Fibroblast of skin of back (primary cell): Measurements from ENCODE around the gene HAUS3.
"Not testable (repeated sequence)": the region's sequence is repeated elsewhere in the genome, so short reads cannot be mapped to it uniquely, and the experiment has no call there.

Source experiments
- DNase-seq: peaks from one replicate; pipeline ENCODE4 v3.0.0-alpha.2; 2013

HAUS3 gene

DNA sequence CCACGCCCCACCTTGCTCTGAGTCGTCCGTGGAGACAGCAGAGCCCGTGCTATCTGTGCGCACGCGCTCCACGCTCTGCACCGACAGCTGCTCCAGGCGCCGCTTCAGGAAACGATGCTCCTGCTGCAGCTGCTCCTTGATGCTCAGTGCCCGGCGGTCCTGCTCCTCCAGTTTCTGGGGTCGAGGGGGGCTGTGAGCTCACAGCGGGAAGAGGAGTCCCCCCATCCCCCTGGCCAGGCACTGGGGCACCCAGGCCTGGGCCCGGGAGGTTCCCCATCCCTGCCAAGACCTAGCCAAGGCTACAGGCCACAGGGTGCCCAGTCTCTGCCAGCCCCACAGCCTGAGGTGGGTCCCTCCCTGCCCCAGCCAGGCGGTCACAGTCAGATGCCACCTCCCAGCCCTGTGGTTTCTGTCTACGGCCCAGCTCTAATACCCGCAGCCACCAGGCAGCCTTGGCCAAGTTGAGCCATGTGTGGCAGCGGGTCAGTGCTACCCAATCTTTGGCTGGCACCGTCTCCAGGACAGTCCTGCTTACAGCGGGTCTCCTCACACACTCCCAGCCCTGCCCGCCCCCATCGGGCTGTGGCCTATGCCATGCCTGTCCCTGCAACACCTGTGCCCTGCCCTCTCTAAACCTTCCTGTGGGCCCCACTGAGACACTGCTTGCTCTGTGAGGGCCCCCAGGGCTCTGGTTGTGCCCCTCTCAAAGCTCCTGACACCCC lies 9.3 kb upstream of the HAUS3 start:
- DNase-seq = no peak

- DNase-seq = no peak
These were observed 8.6 kb upstream of the HAUS3 start for GRCh38 chr4:2250357-2251072.

GRCh38 chr4:2249526-2250356 lies 7.8 kb upstream of the HAUS3 start:
- DNase-seq = no peak

- DNase-seq = no peak
These were observed 6.9 kb upstream of the HAUS3 start for GRCh38 chr4:2248821-2249261.

DNA sequence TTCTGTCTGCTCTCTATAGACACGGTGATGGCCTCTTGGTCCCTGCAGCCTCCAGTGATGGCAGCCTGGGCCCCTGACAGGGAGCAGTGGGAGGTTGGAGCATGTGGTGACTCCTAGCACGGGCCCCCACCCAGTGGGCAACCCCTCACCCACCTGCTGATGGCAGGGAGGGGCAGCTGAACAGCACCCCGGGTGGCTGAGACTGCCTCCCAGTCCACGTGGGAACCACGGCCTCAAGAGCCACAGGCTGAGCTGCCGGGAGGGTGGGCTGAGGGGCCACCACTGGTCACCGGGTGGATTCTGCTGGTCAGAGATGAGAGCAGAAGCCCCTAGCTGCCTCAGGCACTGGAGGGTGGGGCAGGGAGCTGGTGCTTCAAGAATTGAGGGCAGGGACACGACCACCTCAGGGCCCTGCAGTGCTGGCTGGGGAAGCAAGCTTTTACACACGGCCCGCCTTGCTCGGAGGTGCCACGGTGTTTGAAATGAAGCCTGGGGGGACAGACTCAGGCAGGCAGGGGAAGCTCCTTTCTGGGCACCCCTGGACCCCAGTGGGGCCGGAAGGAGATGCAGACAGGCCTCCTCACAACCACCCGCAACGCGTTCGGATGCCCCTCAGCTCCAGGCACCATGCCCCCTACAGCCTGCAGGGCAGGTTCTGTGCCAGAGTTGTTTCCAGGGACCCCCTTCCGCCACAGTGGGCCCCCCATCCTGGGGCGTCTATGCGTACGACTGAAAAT lies 6.3 kb upstream of the HAUS3 start:
- no peak for DNase-seq

DNA sequence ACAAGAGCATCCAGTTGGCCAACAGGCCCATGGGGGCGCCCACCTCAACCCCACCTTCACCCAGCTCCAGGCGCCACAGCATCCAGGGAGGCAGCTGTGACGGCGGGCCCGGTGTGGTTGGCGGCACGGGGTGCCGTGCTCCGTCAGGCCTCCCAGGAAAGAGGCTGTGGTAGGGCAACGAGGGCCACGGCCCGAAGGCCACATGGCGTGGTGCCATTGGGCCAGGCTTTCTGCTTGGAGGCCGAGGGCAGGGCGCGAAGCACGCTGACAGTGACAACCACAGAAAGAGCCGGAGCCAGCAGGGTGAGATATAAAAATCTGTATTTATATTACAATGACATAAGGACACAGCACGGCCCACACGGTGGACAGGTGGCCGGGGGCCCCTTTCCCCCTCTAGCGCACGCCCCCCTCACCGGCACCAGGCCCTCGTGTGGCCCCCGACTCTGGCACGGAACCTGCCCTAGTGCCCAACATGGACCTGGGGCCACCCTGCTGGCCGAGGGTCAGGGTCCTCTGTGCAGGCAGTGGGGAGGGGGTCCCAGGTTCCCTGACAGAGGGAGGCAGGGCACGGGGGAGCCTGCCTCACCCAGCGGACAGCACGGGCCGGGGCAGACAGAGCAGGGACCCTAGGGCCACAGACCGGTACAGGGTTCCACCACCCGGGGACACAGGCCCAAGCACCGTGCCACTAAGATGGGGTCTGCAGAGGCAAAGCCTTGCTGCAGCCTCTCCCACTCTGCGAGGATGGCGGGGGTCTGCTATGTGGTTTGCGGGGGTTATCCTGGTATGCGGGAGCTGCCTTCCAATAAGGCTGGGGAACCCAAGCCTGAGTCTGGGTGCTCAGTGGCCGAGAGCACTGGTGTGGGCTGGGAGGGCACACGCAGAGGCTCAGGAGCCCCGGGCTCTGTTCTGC lies 5.5 kb upstream of the HAUS3 start:
- DNase-seq = no peak

DNA sequence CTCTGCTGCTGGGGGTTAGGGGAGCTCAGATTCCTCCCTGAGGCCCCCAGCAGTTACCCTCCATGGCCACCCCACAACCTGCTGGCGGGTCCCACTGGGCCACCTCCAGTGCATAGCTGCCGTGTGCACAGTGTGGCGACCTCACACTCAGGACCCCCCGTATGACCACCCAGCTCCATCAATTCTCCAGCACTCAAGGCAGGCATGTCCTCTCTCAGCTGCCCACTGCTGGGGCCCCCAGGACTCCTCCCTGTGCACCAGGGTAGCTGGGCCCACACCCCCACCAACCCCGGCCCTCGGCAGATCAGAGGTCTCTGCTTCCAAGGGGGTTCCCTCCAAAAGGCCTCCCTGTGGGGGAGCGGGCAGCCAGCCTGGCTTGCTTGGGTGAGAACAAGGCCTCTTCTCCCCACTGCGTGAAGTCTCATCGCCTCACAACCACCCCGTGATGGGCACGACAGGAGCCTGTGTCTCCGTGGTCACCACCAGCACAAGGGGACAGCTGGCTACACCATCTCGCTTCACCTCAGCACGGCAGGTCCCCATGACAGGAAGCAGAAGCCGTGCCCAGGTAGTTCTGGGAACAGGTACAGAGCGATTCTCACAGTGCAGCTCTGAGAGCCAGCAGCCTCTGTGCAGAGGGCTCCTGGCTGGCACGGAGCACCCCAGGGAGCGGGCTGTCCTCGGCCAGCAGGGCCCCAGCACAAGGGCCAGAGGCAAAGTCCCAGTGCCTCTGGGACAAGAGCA lies 4.6 kb upstream of the HAUS3 start:
- DNase-seq = no peak

- DNase-seq = no peak
These were observed 3.9 kb upstream of the HAUS3 start for GRCh38 chr4:2245787-2246275.

DNA sequence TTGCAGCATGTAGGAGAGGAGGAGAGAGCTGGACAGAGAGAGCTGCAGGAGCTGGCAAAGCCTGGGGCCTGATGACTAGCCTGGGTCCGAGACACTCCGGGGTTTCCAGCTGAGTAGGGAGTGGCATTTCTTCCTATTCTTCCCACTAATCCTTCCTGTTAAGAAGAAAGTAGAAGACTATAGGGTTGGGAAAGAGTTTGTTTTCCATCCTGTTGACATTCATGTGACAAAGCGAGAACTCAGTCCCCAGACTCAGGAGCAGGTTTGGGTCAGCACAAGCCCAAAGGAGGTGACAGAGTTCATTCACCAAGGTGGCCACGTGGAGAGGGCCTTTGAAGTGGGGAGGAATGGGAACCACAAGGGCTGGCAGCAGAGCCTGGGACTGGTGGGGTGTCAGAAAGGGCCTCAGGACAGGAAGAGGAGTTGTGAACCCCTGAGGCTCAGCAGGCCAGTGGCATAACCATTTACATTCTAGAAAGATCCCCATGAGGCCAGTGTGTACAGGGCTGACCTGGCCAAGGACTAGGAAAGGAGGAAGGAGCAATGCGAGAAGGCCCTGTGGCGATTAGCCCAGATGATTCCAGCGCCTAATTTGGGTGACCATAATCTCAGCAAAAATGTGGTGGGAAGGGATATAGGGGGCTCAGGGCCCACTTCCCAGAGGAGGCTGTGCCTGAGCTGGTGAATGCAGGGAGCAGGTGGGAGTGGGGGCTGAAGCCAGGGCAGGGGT lies 3.3 kb upstream of the HAUS3 start:
- DNase-seq = no peak

DNA sequence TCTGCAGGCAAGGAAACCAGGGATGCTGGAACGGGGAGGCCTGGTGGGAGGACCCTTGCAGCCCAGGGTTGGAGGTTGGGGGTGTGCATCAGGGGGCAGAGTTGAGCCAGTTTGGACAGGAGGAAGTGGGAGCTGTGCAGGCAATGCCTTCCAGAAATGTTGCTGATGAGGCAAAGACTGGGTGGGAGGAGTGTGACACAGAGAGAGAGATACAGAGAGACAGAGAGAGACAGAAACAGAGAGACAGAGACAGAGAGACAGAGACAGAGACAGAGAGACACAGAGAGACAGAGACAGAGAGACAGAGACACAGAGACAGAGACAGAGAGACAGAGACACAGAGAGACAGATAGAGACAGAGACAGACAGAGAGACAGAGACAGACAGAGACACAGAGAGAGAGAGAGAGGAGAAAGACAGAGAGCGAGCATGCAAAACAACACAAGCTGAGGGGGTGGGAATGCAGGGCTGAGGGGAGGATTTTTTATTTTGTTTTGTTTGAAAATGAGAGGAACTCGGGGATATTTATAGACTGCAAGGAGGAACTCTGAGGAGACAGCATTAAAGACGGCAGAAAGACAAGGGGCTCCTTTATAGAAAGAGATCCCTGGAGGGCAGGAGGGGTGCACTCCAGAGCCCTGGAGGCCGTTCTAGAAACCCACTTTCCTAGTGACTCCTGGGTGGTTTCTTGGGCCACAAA lies 1.9 kb upstream of the HAUS3 start:
- DNase-seq = peak; percentile 59

- no peak for DNase-seq
These were observed 918 bp downstream of the HAUS3 start for GRCh38 chr4:2241003-2241402.

DNA sequence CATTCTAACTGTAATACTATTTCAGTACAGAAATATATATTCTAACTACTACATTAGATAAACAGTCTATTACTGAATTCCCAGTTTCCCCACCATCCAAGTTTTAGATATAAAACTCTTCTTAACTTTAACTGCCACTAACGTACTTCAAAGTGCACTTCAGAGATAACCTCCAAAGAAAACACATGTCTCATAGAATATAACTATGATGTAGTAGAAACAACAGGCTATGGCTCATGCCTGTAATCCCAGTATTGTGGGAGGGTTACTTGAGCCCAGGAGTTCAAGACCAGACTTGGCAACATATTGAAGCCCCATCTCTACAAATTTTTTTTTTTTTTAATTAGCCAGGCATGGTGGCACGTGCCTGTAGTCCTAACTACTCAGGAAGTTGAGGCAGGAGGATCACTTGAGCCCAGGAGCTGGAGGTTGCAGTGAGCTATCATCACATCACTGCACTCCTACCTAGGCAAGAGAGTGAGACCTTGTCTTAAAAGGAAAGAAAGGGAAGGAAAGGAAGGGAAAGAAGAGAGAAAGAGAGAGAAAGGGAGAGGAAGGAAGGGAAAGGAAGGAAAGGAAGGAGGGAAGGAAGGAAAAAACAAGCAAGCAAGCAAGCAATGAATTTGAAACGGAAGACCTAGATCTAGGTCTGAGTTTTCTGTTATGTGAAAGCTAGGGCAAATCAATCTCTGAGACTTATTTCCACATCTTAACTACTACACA lies 4.8 kb downstream of the HAUS3 start:
- no peak for DNase-seq

GRCh38 chr4:2231082-2231481 lies 10.8 kb downstream of the HAUS3 start:
- DNase-seq = no peak

DNA sequence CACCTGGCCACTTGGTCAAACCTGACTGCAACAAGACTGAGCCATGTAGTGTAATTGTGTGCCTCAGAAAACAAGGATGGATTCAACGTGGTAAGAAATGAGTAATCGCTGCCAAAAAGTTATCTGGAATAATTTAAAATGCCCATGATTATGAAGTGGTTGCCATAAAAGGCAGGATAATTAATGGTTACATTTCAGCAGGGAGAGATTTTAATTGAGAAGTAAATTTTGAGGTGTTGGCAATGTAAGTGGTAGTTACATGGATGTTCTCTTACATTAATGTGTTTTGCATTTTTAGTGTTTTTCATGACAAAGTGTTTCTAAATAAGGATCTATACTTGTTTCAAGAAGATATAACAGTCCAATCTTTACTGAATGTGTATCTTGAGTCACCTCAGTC lies 15.7 kb downstream of the HAUS3 start:
- no peak for DNase-seq

- no peak for DNase-seq
These were observed 19.1 kb downstream of the HAUS3 start for GRCh38 chr4:2222838-2223237.

DNA sequence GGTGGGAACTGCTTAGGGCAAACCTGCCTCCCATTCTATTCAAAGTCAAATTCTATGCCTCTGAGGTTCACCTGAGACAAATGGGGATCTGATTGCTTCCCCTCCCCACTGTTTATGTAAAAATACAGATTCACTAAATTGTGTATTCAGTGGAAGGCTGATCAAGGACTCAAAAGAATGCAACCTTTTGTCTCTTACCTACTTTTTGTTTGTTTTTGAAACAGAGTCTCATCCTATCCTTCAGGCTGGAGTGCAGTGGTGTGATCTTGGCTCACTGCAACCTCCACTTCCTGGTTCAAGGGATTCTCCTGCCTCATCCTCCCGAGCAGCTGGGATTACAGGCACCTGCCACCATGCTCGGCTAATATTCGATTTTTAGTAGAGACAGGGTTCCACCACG lies 20.5 kb downstream of the HAUS3 start:
- DNase-seq = not testable (repeated sequence)

DNA sequence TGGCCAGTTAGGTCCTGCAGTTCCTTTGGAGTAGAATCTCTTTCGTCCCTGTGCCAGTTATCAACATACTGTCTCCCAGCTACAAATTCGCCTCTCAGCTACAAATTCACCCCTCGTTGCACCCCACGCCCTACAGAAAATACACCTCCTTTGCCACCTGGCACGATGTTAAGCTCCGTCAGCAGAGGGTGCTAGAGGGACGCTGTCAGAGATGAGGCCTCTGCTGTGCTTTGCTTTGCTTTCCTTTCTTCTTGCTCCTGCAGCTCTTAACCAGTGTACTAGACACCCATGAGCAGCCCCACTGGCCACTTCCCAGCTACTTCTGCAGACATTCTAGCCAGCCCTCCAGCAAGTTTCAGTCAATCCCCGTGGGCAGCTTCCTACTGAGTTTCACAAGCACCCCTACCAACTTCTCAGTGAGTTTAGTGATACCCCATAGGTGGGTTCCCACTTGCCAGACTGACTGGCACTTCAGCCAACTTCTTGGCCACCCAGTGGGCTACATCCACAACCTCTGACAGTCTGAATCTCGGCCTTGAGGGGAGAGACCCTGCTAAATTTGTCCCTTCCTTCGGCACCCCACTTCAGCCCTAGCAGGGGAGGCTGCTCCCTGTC lies 21.8 kb downstream of the HAUS3 start:
- peak; percentile 62 for DNase-seq

GRCh38 chr4:2219233-2219760 lies 22.6 kb downstream of the HAUS3 start:
- no peak for DNase-seq
